GM23338 (cell line): ENCODE data around the gene DTX4. TPM values are rescaled to one million over a fixed set of nuclear protein-coding genes. Genes with fewer than 3 reads are reported as not detected.

Experiments used
- ATAC-seq: fragments of 200-7000 bp; cut with Tn5 transposase; 3 replicates; pipeline ENCODE4 v1.9.1; 2020
- DNase-seq: peaks from one replicate; pipeline ENCODE4 v3.0.0-alpha.2; 2015; ENCODE audit warnings: low spot score
- H2AFZ ChIP-seq: fragments of 200-600 bp; sonication (generic); 2 replicates; pipeline ENCODE4 v1.8.0; 2016; ENCODE audit warnings: antibody characterized with exemption, mild to moderate bottlenecking, moderate library complexity
- H3F3A ChIP-seq: fragments of 200-600 bp; sonication (generic); replicated peaks from 2 replicates; pipeline ENCODE4 v1.8.0; 2017; ENCODE audit warnings: antibody characterized with exemption, mixed run types, low read depth
- H3K27ac ChIP-seq: fragments of 200-600 bp; sonication (generic); 2 replicates; pipeline ENCODE4 v1.6.1; 2016; ENCODE audit warnings: low read depth
- H3K27me3 ChIP-seq: fragments of 200-600 bp; sonication (generic); 2 replicates; pipeline ENCODE4 v1.8.0; 2016; ENCODE audit warnings: mild to moderate bottlenecking, mixed run types, moderate library complexity; ENCODE audit not compliant: insufficient read depth
- H3K36me3 ChIP-seq: fragments of 200-600 bp; sonication (generic); 2 replicates; pipeline ENCODE4 v1.8.0; 2016; ENCODE audit warnings: mild to moderate bottlenecking; ENCODE audit not compliant: insufficient read depth
- H3K4me1 ChIP-seq: fragments of 200-600 bp; sonication (generic); 2 replicates; pipeline ENCODE4 v1.8.0; 2016; ENCODE audit warnings: mild to moderate bottlenecking, moderate library complexity; ENCODE audit not compliant: insufficient read depth
- H3K4me2 ChIP-seq: fragments of 200-600 bp; sonication (generic); 2 replicates; pipeline ENCODE4 v1.7.1; 2017; ENCODE audit warnings: mixed run types
- H3K4me3 ChIP-seq: fragments of 200-600 bp; sonication (generic); 2 replicates; pipeline ENCODE4 v1.6.1; 2016; ENCODE audit warnings: mixed run types
- H3K79me2 ChIP-seq: fragments of 200-600 bp; sonication (generic); replicated peaks from 2 replicates; pipeline ENCODE4 v1.8.0; 2017; ENCODE audit warnings: mild to moderate bottlenecking; ENCODE audit not compliant: insufficient read depth
- H3K9me2 ChIP-seq: fragments of 200-600 bp; sonication (generic); 2 replicates; pipeline ENCODE4 v1.8.0; 2017; ENCODE audit not compliant: insufficient read depth
- H4K20me1 ChIP-seq: fragments of 200-600 bp; sonication (generic); replicated peaks from 2 replicates; pipeline ENCODE4 v1.8.0; 2017; ENCODE audit warnings: mild to moderate bottlenecking; ENCODE audit not compliant: insufficient read depth
- H3K27ac Mint-ChIP-seq: 2 replicates; pipeline ENCODE4 v1.8.0; 2020; ENCODE audit warnings: inconsistent platforms, mild to moderate bottlenecking, moderate library complexity, mixed read lengths
- H3K27me3 Mint-ChIP-seq: 3 replicates; pipeline ENCODE4 v1.8.0; 2022; ENCODE audit warnings: low read depth, mild to moderate bottlenecking, moderate library complexity, mixed read lengths, inconsistent platforms; ENCODE audit not compliant: insufficient read depth, poor library complexity
- H3K36me3 Mint-ChIP-seq: 3 replicates; pipeline ENCODE4 v1.8.0; 2021; ENCODE audit warnings: low read depth, mild to moderate bottlenecking, inconsistent platforms, moderate library complexity, mixed read lengths
- H3K4me1 Mint-ChIP-seq: 3 replicates; pipeline ENCODE4 v1.8.0; 2020; ENCODE audit warnings: mild to moderate bottlenecking, inconsistent platforms, mixed read lengths
- H3K4me3 Mint-ChIP-seq: 3 replicates; pipeline ENCODE4 v1.8.0; 2021; ENCODE audit warnings: moderate library complexity, mild to moderate bottlenecking, inconsistent platforms, mixed read lengths
- H3K9me3 Mint-ChIP-seq: 3 replicates; pipeline ENCODE4 v1.8.0; 2020; ENCODE audit warnings: moderate library complexity, mild to moderate bottlenecking, inconsistent platforms, mixed read lengths
- CREB1 ChIP-seq: fragments of 250-450 bp; sonication (Bioruptor Pico); IDR thresholded peaks from 2 replicates; pipeline ENCODE4 v1.5.0; 2020; ENCODE audit warnings: low read depth, mild to moderate bottlenecking, moderate library complexity
- EZH2 ChIP-seq: fragments of 200-600 bp; sonication (generic); IDR thresholded peaks from one replicate; pipeline ENCODE4 v1.8.0; 2017; ENCODE audit warnings: antibody characterized with exemption, mild to moderate bottlenecking, low read depth; ENCODE audit not compliant: unreplicated experiment
- EZH2phosphoT487 ChIP-seq: fragments of 200-600 bp; sonication (generic); IDR thresholded peaks from one replicate; pipeline ENCODE4 v1.8.1; 2018; ENCODE audit warnings: antibody characterized with exemption; ENCODE audit not compliant: unreplicated experiment
- JUNB ChIP-seq: IDR thresholded peaks from one replicate; pipeline ENCODE4 v1.6.1; 2016; ENCODE audit warnings: antibody characterized with exemption; ENCODE audit not compliant: unreplicated experiment
- NANOG ChIP-seq: IDR thresholded peaks from 2 replicates; pipeline ENCODE4 v1.6.1; 2016; ENCODE audit warnings: antibody characterized with exemption, borderline replicate concordance
- POLR2AphosphoS5 ChIP-seq: IDR thresholded peaks from 2 replicates; pipeline ENCODE4 v1.6.1; 2016; ENCODE audit warnings: antibody characterized with exemption, low read depth
- STAT1 ChIP-seq: IDR thresholded peaks from one replicate; pipeline ENCODE4 v1.6.1; 2016; ENCODE audit warnings: antibody characterized with exemption; ENCODE audit not compliant: unreplicated experiment
- ZNF114 ChIP-seq: fragments of 250-450 bp; sonication (Bioruptor Pico); IDR thresholded peaks from 2 replicates; pipeline ENCODE4 v1.5.0; 2020; ENCODE audit warnings: mild to moderate bottlenecking, moderate library complexity
- ZNF331 ChIP-seq: fragments of 250-450 bp; sonication (Bioruptor Pico); IDR thresholded peaks from 2 replicates; pipeline ENCODE4 v1.5.0; 2020; ENCODE audit warnings: low read depth, mild to moderate bottlenecking, moderate library complexity
- polyA plus RNA-seq: library from polyadenylated mRNA; unstranded; fragments of >200 nt; fragmentation: Nextera tagmentation; extraction: Ambion mirVana; gene quantifications from 2 replicates; pipeline ENCODE4 v1.2.1, GENCODE V29; 2016
- total RNA-seq: library from RNA; depleted of rRNA; stranded (reverse); fragments of >200 nt; shearing (Covaris generic); gene quantifications from 2 replicates; pipeline ENCODE4 v1.2.3, GENCODE V29; 2014
- TF ChIP-seq, protein P1 (sequence below): IDR thresholded peaks from one replicate; pipeline ENCODE4 v1.6.1; 2018; ENCODE audit warnings: antibody characterized with exemption; ENCODE audit not compliant: unreplicated experiment
- TF ChIP-seq, protein P2 (sequence below): IDR thresholded peaks from 2 replicates; pipeline ENCODE4 v1.6.1; 2016; ENCODE audit warnings: antibody characterized with exemption
- TF ChIP-seq, protein P3 (sequence below): fragments of 250-450 bp; sonication (Bioruptor Pico); IDR thresholded peaks from 2 replicates; pipeline ENCODE4 v1.5.0; 2020; ENCODE audit warnings: mild to moderate bottlenecking, moderate library complexity
- TF ChIP-seq, protein P4 (sequence below), 2 experiments: fragments of 200-600 bp in 1 of 2; sonication (generic) in 1 of 2; conservative IDR thresholded peaks; 2 replicates each; pipeline versions ENCODE4 v1.5.1 to v1.6.1; 2016 to 2017; ENCODE audit warnings: antibody characterized with exemption in 2 of 2, low read depth in 2 of 2, mild to moderate bottlenecking in 2 of 2, moderate library complexity in 1 of 2

The DTX4 gene
- total and polyA plus RNA-seq, 2 experiments from 2014 or later: 4.2 to 14.7 TPM

DNA sequence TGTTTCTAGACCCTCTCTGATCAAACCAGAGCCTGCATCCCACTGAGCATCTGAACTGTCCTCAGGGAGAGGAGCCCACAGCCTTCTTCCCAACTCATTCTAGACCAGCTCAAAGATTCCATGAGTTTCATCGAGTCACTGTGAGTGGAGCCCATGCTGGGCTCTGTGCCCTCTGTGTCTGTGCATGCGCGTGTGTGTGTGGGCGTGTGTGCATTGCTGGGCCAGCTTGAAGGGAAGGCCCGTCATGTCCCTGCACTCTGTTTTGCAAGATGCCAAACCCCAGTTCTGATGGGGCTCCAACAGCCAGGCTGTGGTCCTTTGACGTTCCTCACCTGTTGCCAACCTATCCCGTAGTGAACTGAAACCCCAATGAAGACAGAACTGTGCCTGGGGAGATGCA lies 33.7 kb downstream of the DTX4 start:
- Histone ChIP-seq H3K4me2 (no peak overlapping the region), H3K4me1 (peaks cover 4% of the 10 kb centered on the region; the same call in 1 of the 2 replicates), H3K27me3 (no peaks in the 10 kb centered on the region), H3K79me2 (no peaks in the 10 kb centered on the region), H3K9me2 (peaks cover 3% of the 10 kb centered on the region; the same call in 1 of the 2 replicates), H3K36me3 (peaks cover 6% of the 10 kb centered on the region; the same call in 1 of the 2 replicates), H3F3A (no peaks in the 10 kb centered on the region), H2AFZ (no peak overlapping the region), H3K27ac (no peak overlapping the region), H3K4me3 (no peak overlapping the region), H4K20me1 (no peaks in the 10 kb centered on the region; the same call in 1 of the 2 replicates)
- ATAC-seq (no peak), DNase-seq (no peak)
- no peaks in the 10 kb centered on the region; the same call in 2 of the 3 replicates for H3K9me3 Mint-ChIP-seq
- TF ChIP-seq JUNB (no peak), POLR2AphosphoS5 (no peak), EZH2phosphoT487 (no peak), ZNF331 (CRISPR knock-in tag) (no peak), ZNF114 (CRISPR knock-in tag) (no peak), EZH2 (no peak), CREB1 (CRISPR knock-in tag) (no peak), NANOG (no peak), STAT1 (no peak)
- TF ChIP-seq, protein P1, sequence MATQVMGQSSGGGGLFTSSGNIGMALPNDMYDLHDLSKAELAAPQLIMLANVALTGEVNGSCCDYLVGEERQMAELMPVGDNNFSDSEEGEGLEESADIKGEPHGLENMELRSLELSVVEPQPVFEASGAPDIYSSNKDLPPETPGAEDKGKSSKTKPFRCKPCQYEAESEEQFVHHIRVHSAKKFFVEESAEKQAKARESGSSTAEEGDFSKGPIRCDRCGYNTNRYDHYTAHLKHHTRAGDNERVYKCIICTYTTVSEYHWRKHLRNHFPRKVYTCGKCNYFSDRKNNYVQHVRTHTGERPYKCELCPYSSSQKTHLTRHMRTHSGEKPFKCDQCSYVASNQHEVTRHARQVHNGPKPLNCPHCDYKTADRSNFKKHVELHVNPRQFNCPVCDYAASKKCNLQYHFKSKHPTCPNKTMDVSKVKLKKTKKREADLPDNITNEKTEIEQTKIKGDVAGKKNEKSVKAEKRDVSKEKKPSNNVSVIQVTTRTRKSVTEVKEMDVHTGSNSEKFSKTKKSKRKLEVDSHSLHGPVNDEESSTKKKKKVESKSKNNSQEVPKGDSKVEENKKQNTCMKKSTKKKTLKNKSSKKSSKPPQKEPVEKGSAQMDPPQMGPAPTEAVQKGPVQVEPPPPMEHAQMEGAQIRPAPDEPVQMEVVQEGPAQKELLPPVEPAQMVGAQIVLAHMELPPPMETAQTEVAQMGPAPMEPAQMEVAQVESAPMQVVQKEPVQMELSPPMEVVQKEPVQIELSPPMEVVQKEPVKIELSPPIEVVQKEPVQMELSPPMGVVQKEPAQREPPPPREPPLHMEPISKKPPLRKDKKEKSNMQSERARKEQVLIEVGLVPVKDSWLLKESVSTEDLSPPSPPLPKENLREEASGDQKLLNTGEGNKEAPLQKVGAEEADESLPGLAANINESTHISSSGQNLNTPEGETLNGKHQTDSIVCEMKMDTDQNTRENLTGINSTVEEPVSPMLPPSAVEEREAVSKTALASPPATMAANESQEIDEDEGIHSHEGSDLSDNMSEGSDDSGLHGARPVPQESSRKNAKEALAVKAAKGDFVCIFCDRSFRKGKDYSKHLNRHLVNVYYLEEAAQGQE: no peak
- TF ChIP-seq, protein P2, sequence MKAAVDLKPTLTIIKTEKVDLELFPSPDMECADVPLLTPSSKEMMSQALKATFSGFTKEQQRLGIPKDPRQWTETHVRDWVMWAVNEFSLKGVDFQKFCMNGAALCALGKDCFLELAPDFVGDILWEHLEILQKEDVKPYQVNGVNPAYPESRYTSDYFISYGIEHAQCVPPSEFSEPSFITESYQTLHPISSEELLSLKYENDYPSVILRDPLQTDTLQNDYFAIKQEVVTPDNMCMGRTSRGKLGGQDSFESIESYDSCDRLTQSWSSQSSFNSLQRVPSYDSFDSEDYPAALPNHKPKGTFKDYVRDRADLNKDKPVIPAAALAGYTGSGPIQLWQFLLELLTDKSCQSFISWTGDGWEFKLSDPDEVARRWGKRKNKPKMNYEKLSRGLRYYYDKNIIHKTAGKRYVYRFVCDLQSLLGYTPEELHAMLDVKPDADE: no peak
- TF ChIP-seq, protein P3, sequence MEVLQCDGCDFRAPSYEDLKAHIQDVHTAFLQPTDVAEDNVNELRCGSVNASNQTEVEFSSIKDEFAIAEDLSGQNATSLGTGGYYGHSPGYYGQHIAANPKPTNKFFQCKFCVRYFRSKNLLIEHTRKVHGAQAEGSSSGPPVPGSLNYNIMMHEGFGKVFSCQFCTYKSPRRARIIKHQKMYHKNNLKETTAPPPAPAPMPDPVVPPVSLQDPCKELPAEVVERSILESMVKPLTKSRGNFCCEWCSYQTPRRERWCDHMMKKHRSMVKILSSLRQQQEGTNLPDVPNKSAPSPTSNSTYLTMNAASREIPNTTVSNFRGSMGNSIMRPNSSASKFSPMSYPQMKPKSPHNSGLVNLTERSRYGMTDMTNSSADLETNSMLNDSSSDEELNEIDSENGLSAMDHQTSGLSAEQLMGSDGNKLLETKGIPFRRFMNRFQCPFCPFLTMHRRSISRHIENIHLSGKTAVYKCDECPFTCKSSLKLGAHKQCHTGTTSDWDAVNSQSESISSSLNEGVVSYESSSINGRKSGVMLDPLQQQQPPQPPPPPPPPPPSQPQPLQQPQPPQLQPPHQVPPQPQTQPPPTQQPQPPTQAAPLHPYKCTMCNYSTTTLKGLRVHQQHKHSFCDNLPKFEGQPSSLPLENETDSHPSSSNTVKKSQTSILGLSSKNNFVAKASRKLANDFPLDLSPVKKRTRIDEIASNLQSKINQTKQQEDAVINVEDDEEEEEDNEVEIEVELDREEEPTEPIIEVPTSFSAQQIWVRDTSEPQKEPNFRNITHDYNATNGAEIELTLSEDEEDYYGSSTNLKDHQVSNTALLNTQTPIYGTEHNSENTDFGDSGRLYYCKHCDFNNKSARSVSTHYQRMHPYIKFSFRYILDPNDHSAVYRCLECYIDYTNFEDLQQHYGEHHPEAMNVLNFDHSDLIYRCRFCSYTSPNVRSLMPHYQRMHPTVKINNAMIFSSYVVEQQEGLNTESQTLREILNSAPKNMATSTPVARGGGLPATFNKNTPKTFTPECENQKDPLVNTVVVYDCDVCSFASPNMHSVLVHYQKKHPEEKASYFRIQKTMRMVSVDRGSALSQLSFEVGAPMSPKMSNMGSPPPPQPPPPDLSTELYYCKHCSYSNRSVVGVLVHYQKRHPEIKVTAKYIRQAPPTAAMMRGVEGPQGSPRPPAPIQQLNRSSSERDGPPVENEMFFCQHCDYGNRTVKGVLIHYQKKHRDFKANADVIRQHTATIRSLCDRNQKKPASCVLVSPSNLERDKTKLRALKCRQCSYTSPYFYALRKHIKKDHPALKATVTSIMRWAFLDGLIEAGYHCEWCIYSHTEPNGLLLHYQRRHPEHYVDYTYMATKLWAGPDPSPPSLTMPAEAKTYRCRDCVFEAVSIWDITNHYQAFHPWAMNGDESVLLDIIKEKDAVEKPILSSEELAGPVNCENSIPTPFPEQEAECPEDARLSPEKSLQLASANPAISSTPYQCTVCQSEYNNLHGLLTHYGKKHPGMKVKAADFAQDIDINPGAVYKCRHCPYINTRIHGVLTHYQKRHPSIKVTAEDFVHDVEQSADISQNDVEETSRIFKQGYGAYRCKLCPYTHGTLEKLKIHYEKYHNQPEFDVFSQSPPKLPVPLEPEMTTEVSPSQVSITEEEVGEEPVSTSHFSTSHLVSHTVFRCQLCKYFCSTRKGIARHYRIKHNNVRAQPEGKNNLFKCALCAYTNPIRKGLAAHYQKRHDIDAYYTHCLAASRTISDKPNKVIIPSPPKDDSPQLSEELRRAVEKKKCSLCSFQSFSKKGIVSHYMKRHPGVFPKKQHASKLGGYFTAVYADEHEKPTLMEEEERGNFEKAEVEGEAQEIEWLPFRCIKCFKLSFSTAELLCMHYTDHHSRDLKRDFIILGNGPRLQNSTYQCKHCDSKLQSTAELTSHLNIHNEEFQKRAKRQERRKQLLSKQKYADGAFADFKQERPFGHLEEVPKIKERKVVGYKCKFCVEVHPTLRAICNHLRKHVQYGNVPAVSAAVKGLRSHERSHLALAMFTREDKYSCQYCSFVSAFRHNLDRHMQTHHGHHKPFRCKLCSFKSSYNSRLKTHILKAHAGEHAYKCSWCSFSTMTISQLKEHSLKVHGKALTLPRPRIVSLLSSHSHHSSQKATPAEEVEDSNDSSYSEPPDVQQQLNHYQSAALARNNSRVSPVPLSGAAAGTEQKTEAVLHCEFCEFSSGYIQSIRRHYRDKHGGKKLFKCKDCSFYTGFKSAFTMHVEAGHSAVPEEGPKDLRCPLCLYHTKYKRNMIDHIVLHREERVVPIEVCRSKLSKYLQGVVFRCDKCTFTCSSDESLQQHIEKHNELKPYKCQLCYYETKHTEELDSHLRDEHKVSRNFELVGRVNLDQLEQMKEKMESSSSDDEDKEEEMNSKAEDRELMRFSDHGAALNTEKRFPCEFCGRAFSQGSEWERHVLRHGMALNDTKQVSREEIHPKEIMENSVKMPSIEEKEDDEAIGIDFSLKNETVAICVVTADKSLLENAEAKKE (CRISPR knock-in tag): no peak
- TF ChIP-seq, protein P4, sequence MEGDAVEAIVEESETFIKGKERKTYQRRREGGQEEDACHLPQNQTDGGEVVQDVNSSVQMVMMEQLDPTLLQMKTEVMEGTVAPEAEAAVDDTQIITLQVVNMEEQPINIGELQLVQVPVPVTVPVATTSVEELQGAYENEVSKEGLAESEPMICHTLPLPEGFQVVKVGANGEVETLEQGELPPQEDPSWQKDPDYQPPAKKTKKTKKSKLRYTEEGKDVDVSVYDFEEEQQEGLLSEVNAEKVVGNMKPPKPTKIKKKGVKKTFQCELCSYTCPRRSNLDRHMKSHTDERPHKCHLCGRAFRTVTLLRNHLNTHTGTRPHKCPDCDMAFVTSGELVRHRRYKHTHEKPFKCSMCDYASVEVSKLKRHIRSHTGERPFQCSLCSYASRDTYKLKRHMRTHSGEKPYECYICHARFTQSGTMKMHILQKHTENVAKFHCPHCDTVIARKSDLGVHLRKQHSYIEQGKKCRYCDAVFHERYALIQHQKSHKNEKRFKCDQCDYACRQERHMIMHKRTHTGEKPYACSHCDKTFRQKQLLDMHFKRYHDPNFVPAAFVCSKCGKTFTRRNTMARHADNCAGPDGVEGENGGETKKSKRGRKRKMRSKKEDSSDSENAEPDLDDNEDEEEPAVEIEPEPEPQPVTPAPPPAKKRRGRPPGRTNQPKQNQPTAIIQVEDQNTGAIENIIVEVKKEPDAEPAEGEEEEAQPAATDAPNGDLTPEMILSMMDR (conservative IDR thresholded peaks at IDR 0.05; ENCODE audit: low read depth in 2 of 2): no peak
- H3K36me3 Mint-ChIP-seq: peaks cover 38% of the 10 kb centered on the region
- H3K4me3 Mint-ChIP-seq: no peak overlapping the region
- no peak overlapping the region for H3K27ac Mint-ChIP-seq
- H3K4me1 Mint-ChIP-seq: peaks cover 8% of the 10 kb centered on the region; the same call in 2 of the 3 replicates
- H3K27me3 Mint-ChIP-seq: peaks cover 11% of the 10 kb centered on the region
